Measurements from ENCODE around the gene RNASEH1. TPM values are rescaled to one million over a fixed set of nuclear protein-coding genes. Genes with fewer than 3 reads are reported as not detected.

RNASEH1 gene
- total RNA-seq, 3 donors from 2014 or later (not counting 1 experiment from before 2014, with no cell fraction given), result 25.6 to 30.6 (median 26.3) TPM

DNA sequence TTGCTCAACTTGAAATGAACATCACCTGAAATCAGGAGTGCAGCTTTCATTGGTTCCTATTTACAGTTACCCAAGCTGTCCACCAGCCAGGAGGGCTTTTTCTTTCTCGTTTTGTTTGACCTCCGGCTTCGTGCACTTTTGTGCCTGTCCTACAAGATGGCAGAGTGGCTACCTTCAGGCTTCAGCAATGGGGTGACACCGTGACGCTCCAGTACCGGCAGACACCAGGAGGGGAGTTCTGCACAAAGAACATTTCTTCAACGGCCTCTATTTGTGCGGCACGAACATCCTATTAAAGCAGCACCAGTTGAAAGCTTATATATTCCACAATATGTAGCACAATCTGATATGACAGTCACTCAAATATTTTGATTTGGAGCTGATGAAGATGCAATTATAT is 18.3 kb downstream of the RNASEH1 start:
- peaks cover 27% of the 10 kb centered on the region for H3K36me3 ChIP-seq (ENCODE audit: control insufficient read depth, insufficient read depth, low read length)
- H3K4me1 Mint-ChIP-seq, result peaks cover 6 to 20% of the 10 kb centered on the region in 2 donors
- H3K4me3 Mint-ChIP-seq, result no peak overlapping the region
- H3K27ac Mint-ChIP-seq, result peak overlapping the region in 1 of 2 donors; percentile 21
- H3K4me1 ChIP-seq (ENCODE audit: control insufficient read depth, insufficient read depth, low read length), result peaks cover 11% of the 10 kb centered on the region
- H3K9me3 ChIP-seq (ENCODE audit: control insufficient read depth, insufficient read depth, low read length), result no peaks in the 10 kb centered on the region
- DNase-seq, result no peak
- 92% methylated on average over 9 of the region's 9 CpGs for WGBS (ENCODE audit: insufficient coverage)
- H3K27me3 Mint-ChIP-seq (ENCODE audit: low read depth in 2 of 2), result no peaks in the 10 kb centered on the region
- H3K27ac ChIP-seq (ENCODE audit: low read length), result no peak overlapping the region
- no peak overlapping the region for H3K4me3 ChIP-seq (ENCODE audit: low read length)
- intact Hi-C loops (cut with micrococcal nuclease), result no loop called here
- ATAC-seq, result no peak
- no peak for TF ChIP-seq CTCF (IDR thresholded peaks at IDR 0.05)
- H3K27me3 ChIP-seq (ENCODE audit: control insufficient read depth, insufficient read depth, low read length), result no peaks in the 10 kb centered on the region
- H3K9me3 Mint-ChIP-seq, result no peaks in the 10 kb centered on the region
- H3K36me3 Mint-ChIP-seq, result peaks cover 11% of the 10 kb centered on the region

DNA sequence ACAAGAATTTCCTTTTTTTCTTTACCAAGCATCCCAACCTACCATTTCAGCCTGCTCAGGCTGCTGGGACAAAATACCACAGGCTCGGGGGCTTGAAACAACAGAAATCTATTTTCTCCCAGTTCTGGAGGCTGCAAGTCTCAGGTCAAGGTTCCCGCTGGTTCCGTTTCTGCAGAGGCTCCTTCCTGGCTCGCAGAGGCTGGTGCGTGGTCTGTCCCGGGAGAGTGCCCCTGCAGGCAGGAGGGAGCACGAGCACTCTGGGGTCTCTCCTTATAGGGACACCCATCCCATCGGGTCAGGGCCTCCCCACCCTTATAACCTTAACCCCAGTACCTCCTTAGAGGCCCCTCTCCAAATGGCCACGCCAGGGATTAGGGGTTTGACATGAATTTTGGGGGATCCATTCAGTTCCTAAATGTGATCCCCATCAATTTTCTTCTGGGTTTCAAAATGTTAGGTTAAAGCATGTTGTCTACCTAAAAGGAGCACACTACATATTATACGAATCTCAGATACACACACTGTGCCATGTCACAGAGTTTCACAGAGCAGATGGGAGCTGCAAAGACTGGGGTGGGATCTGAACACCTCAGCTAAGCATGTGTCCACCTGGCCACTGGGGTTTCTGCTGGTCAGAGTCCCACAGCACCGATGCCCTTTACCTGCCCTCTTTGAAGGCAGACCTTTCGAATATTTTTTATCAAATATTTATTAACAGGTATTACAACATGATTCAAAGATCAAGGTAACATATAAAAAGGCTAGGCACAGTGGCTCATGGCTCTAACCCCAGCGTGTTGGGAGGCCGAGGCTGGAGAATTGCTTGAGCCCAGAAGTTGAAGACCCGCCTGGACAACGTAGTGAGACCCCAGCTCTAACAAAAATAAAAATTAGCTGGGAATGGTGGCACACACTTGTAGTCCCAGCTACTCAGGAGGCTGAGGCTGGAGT is 21.2 kb downstream of the RNASEH1 start:
- Histone ChIP-seq H3K4me1 (ENCODE audit: control insufficient read depth, insufficient read depth, low read length) (peaks cover 11% of the 10 kb centered on the region), H3K27ac (ENCODE audit: low read length) (no peak overlapping the region), H3K9me3 (ENCODE audit: control insufficient read depth, insufficient read depth, low read length) (no peaks in the 10 kb centered on the region), H3K36me3 (ENCODE audit: control insufficient read depth, insufficient read depth, low read length) (peaks cover 6% of the 10 kb centered on the region), H3K4me3 (ENCODE audit: low read length) (peak overlapping the region; percentile 25), H3K27me3 (ENCODE audit: control insufficient read depth, insufficient read depth, low read length) (no peaks in the 10 kb centered on the region)
- WGBS (ENCODE audit: insufficient coverage), result 85% methylated on average over 14 of the region's 16 CpGs
- intact Hi-C loops (cut with micrococcal nuclease), result no loop called here
- Mint-ChIP-seq H3K4me3 (peak overlapping the region; percentile 93), H3K9me3 (no peaks in the 10 kb centered on the region), H3K27me3 (ENCODE audit: low read depth in 2 of 2) (no peaks in the 10 kb centered on the region), H3K27ac (peak overlapping the region; percentile 85 to 89), H3K36me3 (no peaks in the 10 kb centered on the region), H3K4me1 (peaks cover 6 to 15% of the 10 kb centered on the region in 2 donors)
- DNase-seq (peak in 1 of 2 donors; percentile 41), ATAC-seq (peak in 2 of 3 donors; percentile 62 to 70)
- no peak for TF ChIP-seq CTCF (IDR thresholded peaks at IDR 0.05)

- H3K27ac Mint-ChIP-seq, result peak overlapping the region; percentile 85 to 89
- peaks cover 6 to 15% of the 10 kb centered on the region in 2 donors for H3K4me1 Mint-ChIP-seq
- no peaks in the 10 kb centered on the region for H3K9me3 Mint-ChIP-seq
- H3K4me3 Mint-ChIP-seq, result peak overlapping the region; percentile 93
- no peaks in the 10 kb centered on the region for H3K36me3 Mint-ChIP-seq
- no peak for DNase-seq
- H3K27ac ChIP-seq (ENCODE audit: low read length), result peak overlapping the region; percentile 43
- H3K9me3 ChIP-seq (ENCODE audit: control insufficient read depth, insufficient read depth, low read length), result no peaks in the 10 kb centered on the region
- peak; percentile 58 to 73 (median 71) for ATAC-seq
- H3K36me3 ChIP-seq (ENCODE audit: control insufficient read depth, insufficient read depth, low read length), result peaks cover 6% of the 10 kb centered on the region
- H3K4me1 ChIP-seq (ENCODE audit: control insufficient read depth, insufficient read depth, low read length), result peaks cover 11% of the 10 kb centered on the region
- intact Hi-C loops (cut with micrococcal nuclease), result no loop called here
- H3K27me3 Mint-ChIP-seq (ENCODE audit: low read depth in 2 of 2), result no peaks in the 10 kb centered on the region
- no peak for TF ChIP-seq CTCF (IDR thresholded peaks at IDR 0.05)
- peak overlapping the region; percentile 25 for H3K4me3 ChIP-seq (ENCODE audit: low read length)
- 74% methylated on average over 24 of the region's 24 CpGs for WGBS (ENCODE audit: insufficient coverage)
- no peaks in the 10 kb centered on the region for H3K27me3 ChIP-seq (ENCODE audit: control insufficient read depth, insufficient read depth, low read length)
These were observed 22.1 kb downstream of the RNASEH1 start for GRCh38 chr2:3535794-3536681.

Data from natural killer cell (primary cell).